HG02943 (cell line): ENCODE results near the gene PRKCE.
"Not testable (repeated sequence)": the region's sequence is repeated elsewhere in the genome, so short reads cannot be mapped to it uniquely, and the experiment has no call there.

Experiments
- ATAC-seq: cut with Tn5 transposase; IDR thresholded peaks from one replicate; pipeline ENCODE4 v1.9.1; 2021; ENCODE audit warnings: mild to moderate bottlenecking, low read depth, moderate library complexity; ENCODE audit not compliant: unreplicated experiment

Gene PRKCE

GRCh38 chr2:45897842-45898241 lies 246.4 kb downstream of the PRKCE start:
- ATAC-seq, result no peak

GRCh38 chr2:45898819-45899218 lies 247.3 kb downstream of the PRKCE start:
- ATAC-seq, result no peak

GRCh38 chr2:45899926-45900325 lies 248.5 kb downstream of the PRKCE start:
- ATAC-seq, result no peak

- ATAC-seq, result no peak
Observed at GRCh38 chr2:45901468-45902032, 250.1 kb downstream of the PRKCE start.

GRCh38 chr2:45902380-45902779 lies 250.9 kb downstream of the PRKCE start:
- ATAC-seq, result no peak

- no peak for ATAC-seq
Observed at GRCh38 chr2:45902781-45903375, 251.4 kb downstream of the PRKCE start.

- ATAC-seq, result peak; percentile 80
Observed at GRCh38 chr2:45904267-45904945, 252.9 kb downstream of the PRKCE start.

- ATAC-seq, result no peak
Observed at GRCh38 chr2:45904946-45905631, 253.6 kb downstream of the PRKCE start.

- ATAC-seq, result no peak
Observed at GRCh38 chr2:45905632-45905958, 254.1 kb downstream of the PRKCE start.

GRCh38 chr2:45907592-45907991 lies 256.1 kb downstream of the PRKCE start:
- no peak for ATAC-seq

- ATAC-seq, result no peak
Observed at GRCh38 chr2:45908316-45909170, 257.1 kb downstream of the PRKCE start.

GRCh38 chr2:45909171-45909565 lies 257.7 kb downstream of the PRKCE start:
- ATAC-seq, result no peak

- ATAC-seq, result no peak
Observed at GRCh38 chr2:45909677-45910191, 258.3 kb downstream of the PRKCE start.

- no peak for ATAC-seq
Observed at GRCh38 chr2:45910473-45911060, 259.1 kb downstream of the PRKCE start.

- no peak for ATAC-seq
Observed at GRCh38 chr2:45911538-45911937, 260.1 kb downstream of the PRKCE start.

GRCh38 chr2:45912109-45912508 lies 260.6 kb downstream of the PRKCE start:
- ATAC-seq, result no peak

GRCh38 chr2:45913539-45913938 lies 262.1 kb downstream of the PRKCE start:
- no peak for ATAC-seq

GRCh38 chr2:45915523-45915922 lies 264.0 kb downstream of the PRKCE start:
- no peak for ATAC-seq

GRCh38 chr2:45917561-45918176 lies 266.2 kb downstream of the PRKCE start:
- not testable (repeated sequence) for ATAC-seq
